Stimulated activated naive CD4-positive, alpha-beta T cell (primary cell): Measurements from ENCODE around the gene NRXN3.

Experiments
- DNase-seq, 6 experiments: peaks; one replicate each; lab custom pipeline; 2025; lab: John Stamatoyannopoulos, UW

NRXN3 gene

DNA sequence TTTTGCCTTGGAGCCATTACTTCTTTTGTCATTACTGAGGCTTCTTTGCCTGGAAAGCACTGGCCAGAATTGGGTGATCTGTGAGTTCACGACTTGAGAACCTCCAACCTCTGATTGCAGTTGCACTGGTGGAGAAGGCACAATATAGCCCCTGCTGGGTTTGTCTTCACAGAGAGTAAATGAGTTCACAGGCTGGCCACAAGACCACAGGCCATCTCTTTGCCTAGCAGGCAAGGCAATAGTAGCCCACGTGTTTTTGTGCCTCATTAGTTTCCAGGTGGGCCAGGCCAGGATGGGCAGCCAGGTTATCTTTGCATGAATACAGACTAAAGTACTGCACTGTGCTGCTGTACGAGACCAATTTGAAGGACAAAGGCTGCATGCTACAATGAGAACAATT is 468.8 kb downstream of the NRXN3 start:
- DNase-seq, result no peak

GRCh38 chr14:78644824-78645559 is 474.8 kb downstream of the NRXN3 start:
- DNase-seq, result no peak

DNA sequence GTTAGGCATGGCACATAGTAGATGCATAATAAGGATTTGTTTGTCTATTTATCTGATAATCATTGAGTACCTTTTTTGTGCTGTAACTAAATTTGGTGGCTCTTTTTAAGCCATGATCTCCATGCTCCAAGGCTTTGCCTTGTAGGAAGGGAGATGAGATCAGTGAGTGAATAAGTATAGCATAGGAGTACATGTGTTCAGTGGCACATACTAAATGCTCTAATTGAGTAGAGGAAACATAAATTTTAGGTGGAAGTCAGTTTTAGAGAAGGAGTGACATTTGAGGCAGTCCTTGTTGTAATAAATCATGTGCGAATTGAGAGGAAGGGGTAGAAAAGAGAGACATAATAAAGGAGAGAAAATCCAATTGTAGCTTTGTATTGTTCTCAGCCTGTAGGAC is 482.6 kb downstream of the NRXN3 start:
- no peak for DNase-seq

DNA sequence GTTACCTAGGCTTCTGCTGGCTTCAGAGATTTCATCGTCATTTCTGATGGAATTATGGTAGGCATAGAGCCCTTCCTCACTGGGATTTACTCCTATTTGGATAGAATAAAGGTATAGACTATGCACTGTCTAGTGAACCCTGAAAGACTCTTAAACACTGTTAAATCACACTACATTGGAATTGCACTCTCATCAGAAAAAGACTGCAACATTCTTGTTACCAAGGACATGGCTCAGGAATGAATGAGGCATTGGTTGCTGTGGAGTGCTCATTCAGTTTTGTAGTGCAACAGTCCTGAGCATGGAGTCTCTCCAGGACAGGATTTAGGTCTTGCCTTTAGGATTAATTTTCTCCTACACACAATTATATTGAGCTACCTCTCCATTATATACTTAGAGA is 483.0 kb downstream of the NRXN3 start:
- no peak for DNase-seq

GRCh38 chr14:78657451-78657850 is 487.3 kb downstream of the NRXN3 start:
- DNase-seq, result no peak

DNA sequence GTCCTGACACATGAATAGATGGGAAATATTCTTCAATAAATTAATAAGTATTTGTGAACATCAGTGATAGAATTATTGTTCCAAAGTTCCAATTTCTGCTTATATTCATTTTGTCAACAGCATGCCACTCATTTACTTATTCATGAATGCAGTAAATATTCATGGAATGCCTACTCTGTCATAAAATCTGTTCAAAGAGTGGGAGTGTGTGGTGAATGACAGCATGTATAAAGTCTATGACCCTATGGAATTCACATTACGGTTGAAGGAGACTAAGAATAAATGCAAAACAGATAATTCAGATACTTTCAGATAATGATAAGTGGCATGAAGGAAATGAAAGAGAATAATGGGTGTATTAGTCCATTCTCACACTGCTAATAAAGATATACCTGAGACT is 494.7 kb downstream of the NRXN3 start:
- DNase-seq, result no peak

- DNase-seq, result no peak
Measured at GRCh38 chr14:78666336-78667056, 496.3 kb downstream of the NRXN3 start.

DNA sequence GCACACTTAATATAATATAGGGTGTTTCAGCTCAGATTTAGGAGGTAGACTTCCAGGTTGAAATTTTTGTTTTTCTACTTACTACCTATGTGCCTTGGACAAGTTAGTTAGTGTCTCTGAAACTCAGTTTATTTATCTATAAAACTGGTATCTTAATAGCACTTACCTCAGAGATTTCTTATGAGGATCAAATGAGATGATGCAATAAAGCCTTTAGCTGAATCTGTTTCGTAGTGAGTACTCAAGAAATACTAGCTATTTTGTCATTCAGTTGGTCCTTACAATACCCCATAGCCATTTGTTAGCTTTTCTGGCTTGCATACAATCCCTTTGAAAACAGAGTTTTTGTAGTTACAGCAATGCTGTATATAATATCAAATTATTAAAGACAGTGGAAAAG is 497.0 kb downstream of the NRXN3 start:
- DNase-seq, result no peak

DNA sequence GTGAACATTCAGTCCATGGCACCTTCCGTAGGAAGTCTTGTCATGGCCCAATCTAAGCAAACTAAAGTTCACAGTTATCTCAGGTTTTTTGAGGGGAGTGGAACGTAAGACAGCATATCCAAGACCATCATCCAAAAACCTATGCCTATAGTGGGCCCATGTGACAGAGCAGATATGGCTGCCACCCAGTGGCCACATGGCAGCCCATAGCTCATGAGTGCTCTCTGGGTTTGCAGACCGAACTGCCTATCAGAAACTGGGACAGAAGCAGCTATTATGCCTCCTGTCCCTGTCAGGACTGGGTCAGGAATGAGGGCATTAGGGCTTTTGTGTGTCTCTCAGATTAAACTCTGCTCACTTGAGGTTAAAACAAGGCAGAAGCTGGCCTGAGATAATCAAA is 503.7 kb downstream of the NRXN3 start:
- no peak for DNase-seq

- DNase-seq, result no peak
Measured at GRCh38 chr14:78674820-78675219, 504.6 kb downstream of the NRXN3 start.

DNA sequence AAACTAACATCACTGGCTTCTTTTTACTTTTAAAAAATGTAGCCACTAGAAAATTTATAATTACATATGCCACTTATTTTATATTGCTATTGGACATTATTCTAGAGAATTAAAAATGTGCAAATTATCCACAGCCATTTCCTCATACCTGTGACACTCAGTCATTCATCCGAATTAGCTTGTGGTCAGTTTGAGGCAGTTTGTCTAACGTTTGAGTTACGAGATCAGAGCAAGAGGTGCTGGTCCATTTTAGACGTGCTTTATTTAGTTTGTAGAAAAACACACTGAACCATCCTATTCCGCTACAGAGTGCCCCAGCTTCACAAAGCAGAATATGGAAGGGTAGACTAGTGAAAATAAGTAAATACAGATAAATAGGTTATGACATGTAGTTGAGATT is 513.0 kb downstream of the NRXN3 start:
- no peak for DNase-seq

DNA sequence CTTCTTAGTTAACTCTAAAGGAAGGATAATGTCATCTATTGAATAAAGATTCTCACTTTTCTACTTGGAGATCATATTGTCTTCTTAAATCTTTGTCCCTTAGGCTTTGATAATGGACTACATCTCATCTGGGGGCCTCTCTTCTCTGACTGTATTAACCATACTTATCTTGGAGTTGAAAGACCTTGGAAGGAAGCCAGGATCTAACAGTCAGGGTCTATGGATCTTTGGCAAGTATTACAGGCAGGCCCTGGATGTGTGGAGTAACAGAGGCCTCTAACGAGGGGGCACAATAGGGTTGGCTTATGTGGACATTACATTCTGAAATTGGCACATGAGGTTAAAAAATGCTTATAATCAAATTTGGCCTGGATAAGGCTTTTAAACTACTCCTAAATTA is 513.8 kb downstream of the NRXN3 start:
- DNase-seq, result no peak

GRCh38 chr14:78688503-78688902 is 518.3 kb downstream of the NRXN3 start:
- DNase-seq, result no peak

DNA sequence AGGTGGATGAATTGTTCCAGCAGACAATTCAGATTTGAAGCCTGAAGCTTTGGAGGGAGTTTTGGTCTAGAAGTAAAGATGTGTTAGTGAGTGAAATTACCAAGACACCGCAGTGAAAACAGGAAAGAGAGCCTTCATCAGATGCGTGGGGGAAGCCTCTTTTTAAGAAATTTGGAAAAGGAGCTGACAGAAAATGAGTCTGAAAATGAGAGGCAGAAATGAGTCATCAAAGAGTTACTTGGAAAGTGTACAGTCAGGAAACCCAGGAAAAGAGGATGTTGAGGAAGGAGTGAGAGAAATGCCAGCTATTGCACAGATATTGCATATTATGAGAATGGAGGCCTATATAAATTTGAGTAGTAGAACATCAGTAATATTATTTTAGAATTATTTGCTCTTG is 520.7 kb downstream of the NRXN3 start:
- no peak for DNase-seq

- DNase-seq, result no peak
Measured at GRCh38 chr14:78697341-78697740, 527.2 kb downstream of the NRXN3 start.

DNA sequence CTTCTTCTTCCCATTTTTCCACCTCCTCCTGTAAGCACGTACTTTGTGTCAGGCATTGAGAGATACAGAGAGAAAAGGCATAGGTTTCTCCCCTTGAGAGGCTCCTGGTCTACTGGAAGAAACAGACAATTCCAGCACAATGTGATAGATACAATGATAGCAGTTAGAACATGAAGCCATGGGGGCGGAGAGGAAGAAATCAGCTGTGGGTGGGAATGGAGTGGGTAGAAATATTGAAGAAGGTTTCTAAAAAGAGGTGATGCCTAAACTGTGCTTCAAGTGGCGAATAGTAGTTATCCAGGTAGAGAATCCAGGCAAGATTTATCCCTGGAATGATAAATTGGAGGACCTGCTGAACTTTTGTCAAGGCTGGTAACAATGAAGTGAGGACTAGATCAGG is 528.8 kb downstream of the NRXN3 start:
- DNase-seq, result no peak

DNA sequence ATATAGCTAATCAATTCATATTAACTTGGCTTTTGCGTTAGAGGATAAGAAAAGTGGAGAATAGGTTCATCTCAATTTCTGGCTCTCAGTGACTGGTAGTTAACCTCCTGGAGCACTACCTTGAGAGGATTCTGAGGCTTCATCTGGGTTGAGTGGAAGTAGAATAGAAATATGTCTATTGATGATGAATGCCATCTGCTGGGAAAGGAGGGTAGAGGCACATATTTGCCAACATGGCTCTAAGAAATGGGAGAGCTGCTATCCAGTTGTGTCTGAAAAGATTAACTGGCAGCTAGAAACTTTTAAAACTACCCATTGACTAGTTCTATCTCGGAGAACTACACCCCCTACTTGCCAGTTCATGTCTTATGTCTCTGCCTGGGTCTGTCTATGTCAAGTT is 530.1 kb downstream of the NRXN3 start:
- DNase-seq, result no peak

GRCh38 chr14:78701246-78701645 is 531.1 kb downstream of the NRXN3 start:
- DNase-seq, result no peak

- DNase-seq, result no peak
Measured at GRCh38 chr14:78704965-78705364, 534.8 kb downstream of the NRXN3 start.

- no peak for DNase-seq
Measured at GRCh38 chr14:78705989-78706388, 535.8 kb downstream of the NRXN3 start.

GRCh38 chr14:78709795-78710557 is 539.8 kb downstream of the NRXN3 start:
- no peak for DNase-seq

GRCh38 chr14:78710963-78711362 is 540.8 kb downstream of the NRXN3 start:
- no peak for DNase-seq

DNA sequence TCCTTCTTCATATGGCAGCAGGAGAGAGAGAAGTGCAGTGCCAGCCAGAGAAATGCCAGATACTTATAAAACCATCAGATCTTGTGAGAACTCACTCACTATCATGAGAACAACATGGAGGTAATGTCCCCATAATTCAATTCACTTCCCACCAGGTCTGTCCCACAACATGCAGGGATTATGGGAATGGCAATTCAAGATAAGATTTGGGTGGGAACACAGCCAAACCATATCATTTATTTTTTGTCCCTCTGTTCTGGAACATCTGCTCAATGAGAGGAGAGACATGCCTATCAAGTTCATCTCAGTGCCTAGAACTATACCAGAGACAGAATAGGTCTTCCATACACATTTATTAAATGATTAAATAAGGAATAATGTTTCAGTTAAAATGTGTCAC is 543.5 kb downstream of the NRXN3 start:
- no peak for DNase-seq
